Right renal pelvis (tissue), 4 donors: ENCODE data around the gene CBX2. TPM values are rescaled to one million over a fixed set of nuclear protein-coding genes. Genes with fewer than 3 reads are reported as not detected.

Source experiments
- DNase-seq, 4 donors: peaks; one replicate each; pipeline ENCODE4 v3.0.0-alpha.2; 2013; ENCODE audit warnings: low read depth in 4 of 4, low spot score in 3 of 4, missing footprints in 1 of 4
- polyA plus RNA-seq, 4 donors: library from polyadenylated mRNA; unstranded; fragments of 120-200 nt; gene quantifications; one replicate each; pipeline ENCODE4 v1.2.1, GENCODE V29; 2013; ENCODE audit not compliant: insufficient read length in 4 of 4

The CBX2 gene
- polyA plus RNA-seq, 4 donors: 20.8 to 28.1 (median 24.5) TPM

GRCh38 chr17:79836972-79837887, 59.3 kb downstream of the CBX2 start:
- DNase-seq: no peak

Other genes starting within 250 kb of the CBX2 start
- gene RBFOX3, start 167.1 kb upstream of the CBX2 start, polyA plus RNA-seq: 1 to 10 TPM; 1.0 to 1.5 (median 1.1) TPM
- 1 to 10 TPM; 2.9 to 6.5 (median 4.2) TPM for gene ENPP7, start 47.2 kb upstream of the CBX2 start, polyA plus RNA-seq
- 10 to 100 TPM; 11.2 to 16.3 (median 11.9) TPM for gene CBX8, start 18.9 kb downstream of the CBX2 start, polyA plus RNA-seq
- gene CBX4, start 61.3 kb downstream of the CBX2 start, polyA plus RNA-seq: 10 to 100 TPM; 12.2 to 16.7 (median 14.0) TPM